B cell (primary cell): ENCODE data around the gene AADAC. TPM values are rescaled to one million over a fixed set of nuclear protein-coding genes. Genes with fewer than 3 reads are reported as not detected.

Experiments
- ATAC-seq: fragments of 200-7000 bp; cut with Tn5 transposase; one replicate; pipeline ENCODE4 v1.10.0; 2021; ENCODE audit warnings: low read depth, mild to moderate bottlenecking, moderate number of reproducible peaks, moderate library complexity
- CTCF ChIA-PET: fragments of 350-600 bp; sonication (Branson Sonifier 250); formaldehyde crosslinking; loops from one replicate; lab custom pipeline; 2021; ENCODE audit warnings: antibody characterized with exemption, inconsistent platforms; lab: Charles Lee
- POLR2A ChIA-PET: fragments of 350-600 bp; sonication (Branson Sonifier 250); formaldehyde crosslinking; loops from one replicate; lab custom pipeline; 2021; ENCODE audit warnings: antibody characterized with exemption; lab: Charles Lee
- DNase-seq: peaks from one replicate; pipeline ENCODE4 v3.0.0; 2013
- H2AFZ ChIP-seq: 2 replicates; pipeline ENCODE4 v1.6.1; 2012; ENCODE audit warnings: mild to moderate bottlenecking, low read depth, low read length; ENCODE audit not compliant: insufficient read depth, poor library complexity, severe bottlenecking
- H3K27ac ChIP-seq, 2 donors: 1 replicate in 1 of 2; 2 replicates in 1 of 2; pipeline ENCODE4 v1.5.1; 2012 to 2013; ENCODE audit warnings: low read length in 2 of 2, mild to moderate bottlenecking in 2 of 2, moderate library complexity in 1 of 2
- H3K27me3 ChIP-seq, 4 experiments: fragments of 200-600 bp in 1 of 4; sonication (generic) in 1 of 4; replicated peaks in 1 of 4; 1 replicate in 2 of 4; 2 replicates in 2 of 4; pipeline versions ENCODE4 v1.6.1 to v1.7.0; 2013 to 2016; ENCODE audit warnings: low read length in 3 of 4, mild to moderate bottlenecking in 2 of 4, mixed read lengths in 1 of 4, moderate library complexity in 1 of 4; ENCODE audit not compliant: insufficient read depth in 4 of 4, control insufficient read depth in 3 of 4; ENCODE audit errors: control extremely low read depth in 1 of 4
- H3K36me3 ChIP-seq, 2 experiments: replicated peaks in 1 of 2; 1 replicate in 1 of 2; 2 replicates in 1 of 2; pipeline versions ENCODE4 v1.6.1 to v1.7.1; 2013; ENCODE audit warnings: low read length in 1 of 2; ENCODE audit not compliant: insufficient read depth in 2 of 2, control insufficient read depth in 1 of 2; ENCODE audit errors: control extremely low read depth in 1 of 2, extremely low read depth in 1 of 2
- H3K4me1 ChIP-seq, 2 donors: fragments of 200-600 bp in 1 of 2; sonication (generic) in 1 of 2; 1 replicate in 1 of 2; 2 replicates in 1 of 2; pipeline versions ENCODE4 v1.5.1 to v1.6.1; 2013 to 2017; ENCODE audit warnings: low read length in 2 of 2; ENCODE audit not compliant: control insufficient read depth in 2 of 2, insufficient read depth in 2 of 2
- H3K4me2 ChIP-seq: replicated peaks from 2 replicates; pipeline ENCODE3; 2012; ENCODE audit warnings: mild to moderate bottlenecking, low read depth, low read length; ENCODE audit not compliant: poor library complexity, severe bottlenecking
- H3K4me3 ChIP-seq, 5 experiments: fragments of 200-600 bp in 1 of 5; sonication (generic) in 1 of 5; 1 replicate in 3 of 5; 2 replicates in 2 of 5; pipeline versions ENCODE4 v1.5.1 to v1.7.0; 2011 to 2016; ENCODE audit warnings: low read length in 4 of 5, mild to moderate bottlenecking in 4 of 5, low read depth in 2 of 5, control low read depth in 1 of 5, moderate library complexity in 1 of 5; ENCODE audit not compliant: insufficient read depth in 1 of 5; ENCODE audit errors: control extremely low read depth in 1 of 5, extremely low read depth in 1 of 5
- H3K79me2 ChIP-seq: fragments of 200-600 bp; sonication (generic); one replicate; pipeline ENCODE4 v1.6.0; 2016; ENCODE audit warnings: low read length; ENCODE audit not compliant: control insufficient read depth, insufficient read depth
- H3K9ac ChIP-seq: fragments of 200-600 bp; sonication (generic); 2 replicates; pipeline ENCODE4 v1.6.1; 2017; ENCODE audit warnings: mild to moderate bottlenecking, low read length, moderate library complexity
- H3K9me3 ChIP-seq, 3 donors: one replicate each; pipeline versions ENCODE4 v1.6.1 to v1.7.1; 2013; ENCODE audit warnings: low read length in 2 of 3; ENCODE audit not compliant: control insufficient read depth in 2 of 3, insufficient read depth in 1 of 3; ENCODE audit errors: control extremely low read depth in 1 of 3
- H4K20me1 ChIP-seq: 2 replicates; pipeline ENCODE4 v1.6.0; 2012; ENCODE audit warnings: mild to moderate bottlenecking, low read length; ENCODE audit not compliant: insufficient read depth, control insufficient read depth, poor library complexity, severe bottlenecking
- H3K27ac Mint-ChIP-seq: one replicate; pipeline ENCODE4 v1.8.0; 2021; ENCODE audit warnings: mixed read lengths
- H3K27me3 Mint-ChIP-seq: one replicate; pipeline ENCODE4 v1.8.0; 2021; ENCODE audit warnings: mixed read lengths
- H3K4me1 Mint-ChIP-seq: one replicate; pipeline ENCODE4 v1.8.0; 2021; ENCODE audit warnings: mixed read lengths
- H3K4me3 Mint-ChIP-seq: one replicate; pipeline ENCODE4 v1.8.0; 2021; ENCODE audit warnings: mixed read lengths
- H3K9me3 Mint-ChIP-seq: one replicate; pipeline ENCODE4 v1.8.0; 2022; ENCODE audit warnings: mixed read lengths; ENCODE audit not compliant: insufficient read depth
- EZH2 ChIP-seq: IDR thresholded peaks from 2 replicates; pipeline ENCODE4 v1.6.1; 2012; ENCODE audit warnings: borderline replicate concordance, low read depth, mild to moderate bottlenecking, moderate library complexity, low read length; ENCODE audit not compliant: insufficient read depth, poor library complexity, severe bottlenecking
- WGBS: methylation state at CpG from one replicate; pipeline ENCODE4 v1.1.5; 2013; ENCODE audit warnings: missing lambda C conversion rate; ENCODE audit not compliant: insufficient coverage; 5-methylcytosine and 5-hydroxymethylcytosine counted together
- intact Hi-C: fragments of 100-400 bp; cut with micrococcal nuclease; formaldehyde crosslinking; loops from one replicate; pipeline ENCODE4 v1.10.0; 2022
- polyA plus RNA-seq: library from polyadenylated mRNA; depleted of rRNA; stranded (reverse); fragments of >200 nt; gene quantifications from 2 replicates; pipeline ENCODE4 v1.2.3, GENCODE V29; 2012
- total RNA-seq, 2 donors: library from RNA; stranded (reverse); fragments of 120-200 nt in 1 of 2; gene quantifications; 1 replicate in 1 of 2; 2 replicates in 1 of 2; pipeline versions ENCODE4 v1.2.3 to v1.2.4, GENCODE V29; 2013 to 2022
- TF ChIP-seq, protein P1 (sequence below): fragments of 200-600 bp; IDR thresholded peaks from one replicate; pipeline ENCODE4 v1.8.0; 2022; ENCODE audit warnings: antibody characterized with exemption, mild to moderate bottlenecking

The AADAC gene
- total and polyA plus RNA-seq, 2 donors (not counting 1 experiment from before 2014, with no cell fraction given), result not detected

DNA sequence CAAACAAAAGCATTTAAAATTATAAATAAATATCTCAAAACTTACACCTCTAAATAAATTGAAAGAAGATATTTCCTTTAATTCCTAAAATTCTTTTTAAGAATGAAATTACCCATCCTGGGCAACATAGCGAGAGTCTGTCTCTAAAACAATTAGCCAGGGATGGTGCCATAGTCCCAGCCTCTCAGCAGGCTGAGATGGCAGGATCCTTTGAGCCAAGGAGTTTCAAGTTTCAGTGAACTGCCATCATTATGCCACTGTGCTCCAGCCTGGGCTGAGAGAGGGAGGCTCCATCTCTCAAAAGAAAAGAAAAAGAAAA is 25.4 kb downstream of the AADAC start:
- no peak overlapping the region for H3K4me3 Mint-ChIP-seq
- no peaks in the 10 kb centered on the region for H3K9me3 Mint-ChIP-seq
- no peak overlapping the region for H3K4me2 ChIP-seq
- no peak overlapping the region for H2AFZ ChIP-seq
- ChIA-PET POLR2A (no interaction called here), CTCF (interaction anchor here (0.7 to 3.7 kb wide), 21 partner anchors 10 to 914 kb away, joined by 3 to 41 read pairs (median 4); no protein-coding TSS in a partner anchor)
- no peak overlapping the region for H3K27ac ChIP-seq
- DNase-seq, result no peak
- H3K9me3 ChIP-seq, result no peaks in the 10 kb centered on the region
- TF ChIP-seq, protein P1, sequence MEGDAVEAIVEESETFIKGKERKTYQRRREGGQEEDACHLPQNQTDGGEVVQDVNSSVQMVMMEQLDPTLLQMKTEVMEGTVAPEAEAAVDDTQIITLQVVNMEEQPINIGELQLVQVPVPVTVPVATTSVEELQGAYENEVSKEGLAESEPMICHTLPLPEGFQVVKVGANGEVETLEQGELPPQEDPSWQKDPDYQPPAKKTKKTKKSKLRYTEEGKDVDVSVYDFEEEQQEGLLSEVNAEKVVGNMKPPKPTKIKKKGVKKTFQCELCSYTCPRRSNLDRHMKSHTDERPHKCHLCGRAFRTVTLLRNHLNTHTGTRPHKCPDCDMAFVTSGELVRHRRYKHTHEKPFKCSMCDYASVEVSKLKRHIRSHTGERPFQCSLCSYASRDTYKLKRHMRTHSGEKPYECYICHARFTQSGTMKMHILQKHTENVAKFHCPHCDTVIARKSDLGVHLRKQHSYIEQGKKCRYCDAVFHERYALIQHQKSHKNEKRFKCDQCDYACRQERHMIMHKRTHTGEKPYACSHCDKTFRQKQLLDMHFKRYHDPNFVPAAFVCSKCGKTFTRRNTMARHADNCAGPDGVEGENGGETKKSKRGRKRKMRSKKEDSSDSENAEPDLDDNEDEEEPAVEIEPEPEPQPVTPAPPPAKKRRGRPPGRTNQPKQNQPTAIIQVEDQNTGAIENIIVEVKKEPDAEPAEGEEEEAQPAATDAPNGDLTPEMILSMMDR, result peak; percentile 53
- no peak for TF ChIP-seq EZH2
- no peaks in the 10 kb centered on the region for H3K79me2 ChIP-seq
- H4K20me1 ChIP-seq, result no peaks in the 10 kb centered on the region
- intact Hi-C loops, result loop anchor here (1.0 to 2.0 kb wide), 4 partner anchors 400 to 682 kb away; no protein-coding TSS in a partner anchor
- no peak overlapping the region for H3K27ac Mint-ChIP-seq
- H3K4me3 ChIP-seq, result no peak overlapping the region
- peaks cover 3% of the 10 kb centered on the region for H3K4me1 Mint-ChIP-seq
- H3K4me1 ChIP-seq, result no peaks in the 10 kb centered on the region
- H3K27me3 Mint-ChIP-seq, result peaks cover 5% of the 10 kb centered on the region
- 100% methylated on average over 1 of the region's 1 CpG for WGBS
- no peak overlapping the region for H3K9ac ChIP-seq
- no peaks in the 10 kb centered on the region for H3K36me3 ChIP-seq
- H3K27me3 ChIP-seq, result no peaks in the 10 kb centered on the region
- ATAC-seq, result no peak

DNA sequence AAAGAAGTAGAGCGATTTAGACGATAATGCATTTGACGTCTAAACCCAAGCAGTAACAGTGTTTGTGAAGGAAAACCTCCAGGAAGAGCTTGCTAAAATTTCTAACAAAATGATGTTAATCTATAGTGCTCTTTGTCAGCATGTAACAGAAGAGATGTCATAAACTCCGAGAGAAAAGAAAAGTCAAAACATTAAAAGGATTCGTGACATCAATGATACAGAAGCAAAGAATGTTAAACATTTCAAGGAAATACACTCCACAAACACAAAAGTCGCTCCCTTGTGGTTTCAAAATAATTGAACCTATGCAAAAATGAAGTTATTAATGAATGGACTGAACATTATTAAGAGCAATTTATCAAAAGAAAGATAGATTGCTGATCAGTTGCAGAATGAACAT is 27.9 kb downstream of the AADAC start:
- Histone ChIP-seq H3K79me2 (no peaks in the 10 kb centered on the region), H3K27me3 (no peaks in the 10 kb centered on the region), H3K4me3 (no peak overlapping the region), H3K36me3 (no peaks in the 10 kb centered on the region), H3K4me2 (no peak overlapping the region), H4K20me1 (no peaks in the 10 kb centered on the region), H3K4me1 (no peaks in the 10 kb centered on the region), H3K9me3 (no peaks in the 10 kb centered on the region), H3K9ac (no peak overlapping the region), H2AFZ (no peak overlapping the region), H3K27ac (no peak overlapping the region)
- peaks cover 3% of the 10 kb centered on the region for H3K27me3 Mint-ChIP-seq
- TF ChIP-seq EZH2, result no peak
- TF ChIP-seq, protein P1, result no peak
- POLR2A ChIA-PET, result no interaction called here
- H3K9me3 Mint-ChIP-seq, result no peaks in the 10 kb centered on the region
- no peak for ATAC-seq
- no CpG with 5 or more reads among the region's 6 CpGs for WGBS
- no peak for DNase-seq
- intact Hi-C loops, result no loop called here
- no peak overlapping the region for H3K27ac Mint-ChIP-seq
- H3K4me3 Mint-ChIP-seq, result no peak overlapping the region
- CTCF ChIA-PET, result interaction anchor here (1.3 kb wide), 1 partner anchor 550 kb away, joined by 4 read pairs; no protein-coding TSS in a partner anchor
- peaks cover 3% of the 10 kb centered on the region for H3K4me1 Mint-ChIP-seq
